Ovary (tissue), 3 donors: ENCODE data around the gene NNMT.

Experiments
- CTCF ChIP-seq, 3 donors: fragments of 450-650 bp in 2 of 3; fragments of 200-600 bp in 1 of 3; IDR thresholded peaks; one replicate each; pipeline versions ENCODE4 v1.5.1 to v1.8.0; 2016 to 2022; ENCODE audit warnings: antibody characterized with exemption in 3 of 3, mild to moderate bottlenecking in 1 of 3
- POLR2A ChIP-seq: fragments of 450-650 bp; IDR thresholded peaks from one replicate; pipeline ENCODE4 v1.6.1; 2017; ENCODE audit warnings: antibody characterized with exemption, mild to moderate bottlenecking, moderate library complexity
- donor health status: DM: no; HTN: no; CAD: no.

- TF ChIP-seq CTCF (IDR thresholded peaks at IDR 0.05) (no peak), POLR2A (no peak)
These were observed 30.0 kb downstream of the NNMT start for GRCh38 chr11:114326151-114326550.
